K562 (cell line): ENCODE measurements around the gene SERHL2. TPM values are rescaled to one million over a fixed set of nuclear protein-coding genes. Genes with fewer than 3 reads are reported as not detected.

ENCODE experiments used
- CHD7 ChIP-seq: fragments of 200-600 bp; sonication (generic); IDR thresholded peaks from one replicate; pipeline ENCODE4 v1.6.1; 2012; ENCODE audit warnings: mild to moderate bottlenecking, low read depth, low read length, inconsistent platforms
- E2F6 ChIP-seq, 2 experiments: IDR thresholded peaks; 2 replicates each; pipeline ENCODE4 v1.6.1; 2011; ENCODE audit warnings: borderline replicate concordance in 1 of 2, control low read depth in 1 of 2, low read depth in 1 of 2, low read length in 1 of 2, mild to moderate bottlenecking in 1 of 2, mixed read lengths in 1 of 2, moderate library complexity in 1 of 2; ENCODE audit not compliant: insufficient read depth in 1 of 2, insufficient read length in 1 of 2, poor library complexity in 1 of 2, severe bottlenecking in 1 of 2; ENCODE audit errors: extremely low read depth in 1 of 2
- GTF2E2 ChIP-seq: fragments of 200-800 bp; sonication (Bioruptor generic); IDR thresholded peaks from 2 replicates; pipeline ENCODE4 v1.6.1; 2016; ENCODE audit warnings: missing genetic modification characterization, missing compliant biosample characterization
- HDAC1 ChIP-seq, 2 experiments: fragments of 450-650 bp; IDR thresholded peaks; 2 replicates each; pipeline ENCODE4 v1.6.1; 2016 to 2017; ENCODE audit warnings: inconsistent platforms in 1 of 2, mild to moderate bottlenecking in 1 of 2, moderate library complexity in 1 of 2
- MAX ChIP-seq: sonication (generic); formaldehyde crosslinking; IDR thresholded peaks from 2 replicates; pipeline ENCODE4 v1.9.0; 2022; ENCODE audit warnings: mild to moderate bottlenecking, missing genetic modification reagents
- MNT ChIP-seq, 2 experiments: fragments of 450-650 bp; conservative IDR thresholded peaks; 2 replicates each; pipeline ENCODE4 v1.6.1; 2017; ENCODE audit warnings: mild to moderate bottlenecking in 2 of 2, moderate library complexity in 2 of 2
- PKNOX1 ChIP-seq: fragments of 450-650 bp; IDR thresholded peaks from 2 replicates; pipeline ENCODE4 v1.6.1; 2016
- RB1 ChIP-seq: fragments of 450-650 bp; IDR thresholded peaks from 2 replicates; pipeline ENCODE4 v1.6.1; 2017; ENCODE audit warnings: low read depth, mild to moderate bottlenecking
- TAF1 ChIP-seq: IDR thresholded peaks from 2 replicates; pipeline ENCODE4 v1.6.1; 2011; ENCODE audit warnings: mild to moderate bottlenecking, low read length, moderate library complexity; ENCODE audit not compliant: insufficient read depth, control insufficient read depth, severe bottlenecking; ENCODE audit errors: extremely low read depth
- polyA plus RNA-seq, 8 experiments: library from polyadenylated mRNA; depleted of rRNA in 4 of 8; stranded (reverse) in 5 of 8; unstranded in 3 of 8; fragments of >200 nt; fragmentation: Nextera tagmentation in 2 of 8; fragmentation: Illumina TruSeq in 1 of 8; extraction: Ambion mirVana in 2 of 8; extraction: Trizol in 1 of 8; gene quantifications; 2 replicates each; pipeline versions ENCODE4 v1.2.1 to v1.2.3, GENCODE V29; 2011 to 2014; ENCODE audit warnings: inconsistent platforms in 1 of 8, missing spikeins in 1 of 8
- total RNA-seq, 7 experiments: library from RNA; depleted of rRNA in 6 of 7; stranded (reverse); fragments of >200 nt in 6 of 7; fragmentation: Illumina TruSeq in 2 of 7; extraction: Trizol in 2 of 7; gene quantifications; 2 replicates each; pipeline versions ENCODE4 v1.2.1 to v1.2.3, GENCODE V29; 2011 to 2021; ENCODE audit warnings: low replicate concordance in 1 of 7

Gene SERHL2
- total and polyA plus RNA-seq, 9 of the 15 experiments (the other 6 are each of a cell fraction or from before 2014, with no cell fraction given), result 19.9 to 62.6 (median 25.2) TPM

- TF ChIP-seq MNT (conservative IDR thresholded peaks at IDR 0.05), result peak in 1 of 2 experiments; percentile 66; a peak in 3 of 4 replicates
- peak; percentile 70 for TF ChIP-seq TAF1
- peak in 1 of 2 experiments; percentile 52; a peak in 1 of 4 replicates for TF ChIP-seq HDAC1 (IDR thresholded peaks at IDR 0.05)
- peak in 1 of 2 experiments; percentile 26 for TF ChIP-seq E2F6 (IDR thresholded peaks at IDR 0.05; ENCODE audit: borderline replicate concordance in 1 of 2, extremely low read depth in 1 of 2, insufficient read depth in 1 of 2, insufficient read length in 1 of 2, low read depth in 1 of 2, low read length in 1 of 2, poor library complexity in 1 of 2, severe bottlenecking in 1 of 2)
- TF ChIP-seq MAX (CRISPR knock-in tag), result peak; percentile 47; the same call in 1 of the 2 replicates
- no peak for TF ChIP-seq CHD7
- TF ChIP-seq GTF2E2 (tag), result no peak
- peak; percentile 56 for TF ChIP-seq PKNOX1
- TF ChIP-seq RB1, result peak; percentile 46; the same call in 1 of the 2 replicates
Observed at GRCh38 chr22:42519525-42520401, 34.0 kb upstream of the SERHL2 start, which contains the start of gene RRP7A (continued).
